ENCODE results near the gene HDAC2.

Gene HDAC2

GRCh38 chr6:113959235-113959634 is 11.7 kb downstream of the HDAC2 start:
- no peak for DNase-seq (ENCODE audit: low read depth)
- TF ChIP-seq CTCF (IDR thresholded peaks at IDR 0.05; ENCODE audit: control insufficient read depth, extremely low read depth, insufficient read depth), result no peak
- H3K4me3 ChIP-seq (ENCODE audit: low read depth, low read length), result no peak overlapping the region

- no peak for DNase-seq (ENCODE audit: low read depth)
- no peak overlapping the region for H3K4me3 ChIP-seq (ENCODE audit: low read depth, low read length)
- TF ChIP-seq CTCF (IDR thresholded peaks at IDR 0.05; ENCODE audit: control insufficient read depth, extremely low read depth, insufficient read depth), result no peak
Measured at GRCh38 chr6:113954653-113955052, 16.3 kb downstream of the HDAC2 start.

- TF ChIP-seq CTCF (IDR thresholded peaks at IDR 0.05; ENCODE audit: control insufficient read depth, extremely low read depth, insufficient read depth), result no peak
- no peak overlapping the region for H3K4me3 ChIP-seq (ENCODE audit: low read depth, low read length)
- no peak for DNase-seq (ENCODE audit: low read depth)
Measured at GRCh38 chr6:113953346-113953745, 17.6 kb downstream of the HDAC2 start.

GRCh38 chr6:113949499-113949898 is 21.4 kb downstream of the HDAC2 start:
- H3K4me3 ChIP-seq (ENCODE audit: low read depth, low read length), result no peak overlapping the region
- DNase-seq (ENCODE audit: low read depth), result no peak

GRCh38 chr6:113944701-113945100 is 26.2 kb downstream of the HDAC2 start:
- DNase-seq (ENCODE audit: low read depth), result no peak
- no peak for TF ChIP-seq CTCF (IDR thresholded peaks at IDR 0.05; ENCODE audit: control insufficient read depth, extremely low read depth, insufficient read depth)
- H3K4me3 ChIP-seq (ENCODE audit: low read depth, low read length), result no peak overlapping the region

More at GRCh38 chr6:113949499-113949898, 21.4 kb downstream of the HDAC2 start:
- no peak for TF ChIP-seq CTCF (IDR thresholded peaks at IDR 0.05; ENCODE audit: control insufficient read depth, extremely low read depth, insufficient read depth)

- no peak for TF ChIP-seq CTCF (IDR thresholded peaks at IDR 0.05; ENCODE audit: control insufficient read depth, extremely low read depth, insufficient read depth)
- no peak for DNase-seq (ENCODE audit: low read depth)
- no peak overlapping the region for H3K4me3 ChIP-seq (ENCODE audit: low read depth, low read length)
Measured at GRCh38 chr6:113939825-113940224, 31.1 kb downstream of the HDAC2 start.

GRCh38 chr6:113936093-113936934 is 34.6 kb downstream of the HDAC2 start:
- no peak overlapping the region for H3K4me3 ChIP-seq (ENCODE audit: low read depth, low read length)
- DNase-seq (ENCODE audit: low read depth), result peak; percentile 26
- TF ChIP-seq CTCF (IDR thresholded peaks at IDR 0.05; ENCODE audit: control insufficient read depth, extremely low read depth, insufficient read depth), result peak; percentile 61
